HL-60 (cell line): ENCODE results near the gene ABCA10.

Experiments
- DNase-seq, 2 experiments: peaks; one replicate each; pipeline ENCODE4 v3.0.0-alpha.2; 2010 to 2020; ENCODE audit warnings: low read depth in 1 of 2, low spot score in 1 of 2
- H3K27ac ChIP-seq: fragments of 250-450 bp; sonication (Bioruptor Pico); replicated peaks from 2 replicates; pipeline ENCODE4 v1.5.1; 2020; ENCODE audit warnings: mild to moderate bottlenecking, moderate library complexity
- H3K27me3 ChIP-seq: fragments of 250-450 bp; sonication (Bioruptor Pico); 2 replicates; pipeline ENCODE4 v1.5.1; 2021; ENCODE audit warnings: mild to moderate bottlenecking, moderate library complexity; ENCODE audit not compliant: insufficient read depth, poor library complexity, severe bottlenecking
- H3K4me3 ChIP-seq: replicated peaks from 2 replicates; pipeline ENCODE4 v1.5.1; 2011; ENCODE audit warnings: mild to moderate bottlenecking, control low read depth, low read length; ENCODE audit not compliant: insufficient read depth
- CTCF ChIP-seq: IDR thresholded peaks from one replicate; pipeline ENCODE4 v1.5.1; 2011; ENCODE audit warnings: low read length, control low read depth, inconsistent platforms; ENCODE audit not compliant: insufficient read depth
- GABPA ChIP-seq: IDR thresholded peaks from 2 replicates; pipeline ENCODE4 v1.6.1; 2012; ENCODE audit warnings: low read depth
- POLR2AphosphoS5 ChIP-seq: IDR thresholded peaks from 2 replicates; pipeline ENCODE4 v1.6.1; 2012; ENCODE audit warnings: low read depth
- REST ChIP-seq: IDR thresholded peaks from 2 replicates; pipeline ENCODE4 v1.6.1; 2012; ENCODE audit warnings: low read depth; ENCODE audit not compliant: insufficient replicate concordance
- SPI1 ChIP-seq: IDR thresholded peaks from 2 replicates; pipeline ENCODE4 v1.6.1; 2012; ENCODE audit warnings: low read depth, mild to moderate bottlenecking, borderline replicate concordance

Gene ABCA10

GRCh38 chr17:69236946-69237345 lies 8.3 kb upstream of the ABCA10 start:
- no peak for DNase-seq
- Histone ChIP-seq H3K27ac (no peak overlapping the region), H3K4me3 (no peak overlapping the region), H3K27me3 (no peaks in the 10 kb centered on the region)
- TF ChIP-seq CTCF (no peak), POLR2AphosphoS5 (no peak), GABPA (no peak)

GRCh38 chr17:69236464-69236863 lies 7.8 kb upstream of the ABCA10 start:
- H3K27ac ChIP-seq = no peak overlapping the region
- H3K27me3 ChIP-seq = no peaks in the 10 kb centered on the region
- no peak overlapping the region for H3K4me3 ChIP-seq
- DNase-seq = no peak
- no peak for TF ChIP-seq SPI1
- TF ChIP-seq GABPA = no peak
- TF ChIP-seq REST = no peak
- no peak for TF ChIP-seq POLR2AphosphoS5
- no peak for TF ChIP-seq CTCF

- TF ChIP-seq GABPA = no peak
- TF ChIP-seq POLR2AphosphoS5 = no peak
- TF ChIP-seq CTCF = peak; percentile 16
- TF ChIP-seq SPI1 = no peak
- no peak for TF ChIP-seq REST
- DNase-seq = peak; percentile 75 to 83
- Histone ChIP-seq H3K27ac (no peak overlapping the region), H3K4me3 (no peak overlapping the region), H3K27me3 (no peaks in the 10 kb centered on the region)
Observed at GRCh38 chr17:69235338-69236058, 6.9 kb upstream of the ABCA10 start.

- no peak for TF ChIP-seq SPI1
- TF ChIP-seq GABPA = no peak
- TF ChIP-seq REST = no peak
- no peak for TF ChIP-seq POLR2AphosphoS5
- TF ChIP-seq CTCF = no peak
- no peaks in the 10 kb centered on the region for H3K27me3 ChIP-seq
- H3K27ac ChIP-seq = no peak overlapping the region
- H3K4me3 ChIP-seq = no peak overlapping the region
- no peak for DNase-seq
Observed at GRCh38 chr17:69232650-69233049, 4.0 kb upstream of the ABCA10 start.
